GM12873 (cell line): ENCODE data around the gene ZNF500.

ENCODE experiments used
- CTCF ChIP-seq: IDR thresholded peaks from 2 replicates; pipeline ENCODE4 v1.5.1; 2012; ENCODE audit warnings: low read depth, mild to moderate bottlenecking, moderate library complexity, low read length, control low read depth; ENCODE audit not compliant: insufficient read depth; ENCODE audit errors: missing control alignments

ZNF500 gene

GRCh38 chr16:4752351-4753100 is 14.4 kb downstream of the ZNF500 start:
- no peak for TF ChIP-seq CTCF

- no peak for TF ChIP-seq CTCF
These were observed 16.1 kb downstream of the ZNF500 start for GRCh38 chr16:4750896-4751295.

- no peak for TF ChIP-seq CTCF
These were observed 17.2 kb downstream of the ZNF500 start for GRCh38 chr16:4749700-4750257.

- TF ChIP-seq CTCF, result no peak
These were observed 18.1 kb downstream of the ZNF500 start for GRCh38 chr16:4748682-4749411.

GRCh38 chr16:4747906-4748681 is 18.9 kb downstream of the ZNF500 start:
- no peak for TF ChIP-seq CTCF

GRCh38 chr16:4746991-4747574 is 19.9 kb downstream of the ZNF500 start:
- no peak for TF ChIP-seq CTCF

- no peak for TF ChIP-seq CTCF
These were observed 20.7 kb downstream of the ZNF500 start for GRCh38 chr16:4746215-4746614.
